COLO668 (cell line): ENCODE data around the gene ATP6V0C.
"Not testable (repeated sequence)": the region's sequence is repeated elsewhere in the genome, so short reads cannot be mapped to it uniquely, and the experiment has no call there.

Source experiments
- DNase-seq: peaks from one replicate; lab custom pipeline; 2025; ENCODE audit not compliant: unreplicated experiment; lab: John Stamatoyannopoulos, UW

The ATP6V0C gene

GRCh38 chr16:2527071-2527783 lies 13.5 kb downstream of the ATP6V0C start:
- DNase-seq: no peak

- no peak for DNase-seq
These were observed 14.0 kb downstream of the ATP6V0C start for GRCh38 chr16:2527784-2528100.

GRCh38 chr16:2528161-2529060 lies 14.7 kb downstream of the ATP6V0C start:
- DNase-seq: no peak

- DNase-seq: peak; percentile 19
These were observed 15.5 kb downstream of the ATP6V0C start for GRCh38 chr16:2529061-2529931.

GRCh38 chr16:2529961-2530628 lies 16.3 kb downstream of the ATP6V0C start:
- DNase-seq: no peak

- no peak for DNase-seq
These were observed 17.0 kb downstream of the ATP6V0C start for GRCh38 chr16:2530629-2531318.

- DNase-seq: no peak
These were observed 17.6 kb downstream of the ATP6V0C start, which contains the start of gene CEMP1 for GRCh38 chr16:2531371-2531695. Gene CEMP1 (minus strand): TSS chr16:2531408. CDS start chr16:2531073, 335 bp downstream.

GRCh38 chr16:2531696-2532493 lies 18.1 kb downstream of the ATP6V0C start:
- peak; percentile 98 for DNase-seq

GRCh38 chr16:2532494-2533141 lies 18.9 kb downstream of the ATP6V0C start:
- DNase-seq: peak; percentile 66

GRCh38 chr16:2533142-2533755 lies 19.5 kb downstream of the ATP6V0C start:
- not testable (repeated sequence) for DNase-seq

GRCh38 chr16:2533912-2534311 lies 20.2 kb downstream of the ATP6V0C start:
- no peak for DNase-seq

- DNase-seq: not testable (repeated sequence)
These were observed 20.6 kb downstream of the ATP6V0C start for GRCh38 chr16:2534335-2534734.

GRCh38 chr16:2535625-2536013 lies 21.9 kb downstream of the ATP6V0C start:
- no peak for DNase-seq

- DNase-seq: peak; percentile 97
These were observed 24.0 kb downstream of the ATP6V0C start, which contains the start of gene PDPK1 for GRCh38 chr16:2537451-2538379. Gene PDPK1 (plus strand): TSS chr16:2538021. CDS start chr16:2538113, 92 bp downstream.

- DNase-seq: not testable (repeated sequence)
These were observed 25.6 kb downstream of the ATP6V0C start for GRCh38 chr16:2539192-2539844.

- peak; percentile 13 for DNase-seq
These were observed 26.2 kb downstream of the ATP6V0C start for GRCh38 chr16:2539845-2540458.
